ENCODE results near the gene SNX27.
"Not testable (repeated sequence)": the region's sequence is repeated elsewhere in the genome, so short reads cannot be mapped to it uniquely, and the experiment has no call there.

SNX27 gene

GRCh38 chr1:151723726-151724370 is 112.0 kb downstream of the SNX27 start:
- no peak for DNase-seq

- peak; percentile 54 for DNase-seq
Observed at GRCh38 chr1:151728151-151729054, 116.6 kb downstream of the SNX27 start.

GRCh38 chr1:151729157-151729965 is 117.5 kb downstream of the SNX27 start:
- no peak for DNase-seq

- no peak for DNase-seq
Observed at GRCh38 chr1:151729966-151730291, 118.1 kb downstream of the SNX27 start.

GRCh38 chr1:151733126-151733525 is 121.3 kb downstream of the SNX27 start:
- no peak for DNase-seq

GRCh38 chr1:151733995-151734394 is 122.1 kb downstream of the SNX27 start:
- not testable (repeated sequence) for DNase-seq

GRCh38 chr1:151737026-151737425 is 125.2 kb downstream of the SNX27 start:
- DNase-seq: no peak

GRCh38 chr1:151737479-151737878 is 125.6 kb downstream of the SNX27 start:
- DNase-seq: no peak

GRCh38 chr1:151739590-151740355 is 127.9 kb downstream of the SNX27 start:
- DNase-seq: no peak

GRCh38 chr1:151741516-151741915 is 129.7 kb downstream of the SNX27 start:
- DNase-seq: no peak

Measured in NCI-H1105 treated with DMSO at 0.1 percent for 48 hours (cell line).